HCT116 (cell line): Measurements from ENCODE around the gene SPPL2C.

Source experiments
- CTCF ChIP-seq, 3 experiments: fragments of 200-600 bp in 1 of 3; sonication (generic) in 1 of 3; IDR thresholded peaks in 2 of 3; conservative IDR thresholded peaks in 1 of 3; 2 replicates each; pipeline ENCODE4 v1.5.1; 2012 to 2017; ENCODE audit warnings: low read depth in 2 of 3, low read length in 2 of 3, antibody characterized with exemption in 1 of 3, borderline replicate concordance in 1 of 3, control low read depth in 1 of 3, mild to moderate bottlenecking in 1 of 3, mixed read lengths in 1 of 3, mixed run types in 1 of 3, moderate library complexity in 1 of 3; ENCODE audit not compliant: insufficient read depth in 1 of 3
- RAD21 ChIP-seq: IDR thresholded peaks from 2 replicates; pipeline ENCODE4 v1.6.1; 2012; ENCODE audit warnings: low read depth, mild to moderate bottlenecking

GRCh38 chr17:45873728-45874127 is 29.0 kb downstream of the SPPL2C start:
- TF ChIP-seq CTCF (IDR thresholded peaks at IDR 0.05 in 2 of 3, conservative IDR thresholded peaks at IDR 0.05 in 1 of 3; ENCODE audit: borderline replicate concordance in 1 of 3, insufficient read depth in 1 of 3, low read depth in 2 of 3, low read length in 2 of 3) (no peak), RAD21 (no peak)
